ENCODE results near the gene CLDN24.

The CLDN24 gene

DNA sequence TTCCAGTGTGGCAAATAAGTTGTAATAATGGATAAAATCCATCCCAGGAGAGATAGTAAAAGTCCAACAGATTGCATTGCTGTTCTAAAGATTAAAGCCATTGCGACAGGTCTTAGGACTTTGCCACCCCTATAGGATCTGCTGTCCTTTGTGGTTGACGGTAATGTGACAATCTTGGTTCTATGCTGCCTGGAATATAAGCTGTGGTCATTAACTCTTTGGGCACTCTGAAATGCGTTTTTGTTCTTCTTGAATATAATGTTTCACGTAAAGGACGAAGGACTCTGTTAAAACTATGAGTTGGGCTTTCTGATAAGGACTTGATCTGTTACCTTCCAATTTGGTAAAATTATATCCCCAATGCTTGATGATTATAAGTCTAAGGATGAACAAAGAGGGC, at the start of gene CLDN24:
Gene CLDN24 (minus strand): TSS at position 101 of the 400 bp plus-strand sequence. CDS start 0 bp downstream, at position 101.
- no peak for DNase-seq

DNA sequence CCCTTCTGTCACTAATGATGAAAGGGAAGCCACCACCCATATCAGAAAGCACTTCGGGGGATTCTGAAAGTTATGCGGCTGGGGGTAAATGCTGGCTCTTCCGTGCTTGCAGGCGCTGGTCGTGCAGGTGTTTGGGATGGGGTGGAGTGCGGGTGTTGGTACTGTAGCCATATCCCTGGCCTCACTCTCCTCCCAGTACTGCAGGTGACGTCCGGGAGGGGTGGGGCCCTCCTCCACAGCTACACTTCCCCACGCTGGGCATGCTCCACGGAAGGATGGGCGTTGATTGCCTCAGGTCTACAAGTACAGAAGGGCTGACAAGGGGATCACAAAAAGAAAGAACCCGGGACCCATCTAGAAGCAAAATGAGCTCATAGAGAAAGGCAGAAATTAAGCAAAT, 48.6 kb upstream of the CLDN24 start:
- no peak for DNase-seq

DNA sequence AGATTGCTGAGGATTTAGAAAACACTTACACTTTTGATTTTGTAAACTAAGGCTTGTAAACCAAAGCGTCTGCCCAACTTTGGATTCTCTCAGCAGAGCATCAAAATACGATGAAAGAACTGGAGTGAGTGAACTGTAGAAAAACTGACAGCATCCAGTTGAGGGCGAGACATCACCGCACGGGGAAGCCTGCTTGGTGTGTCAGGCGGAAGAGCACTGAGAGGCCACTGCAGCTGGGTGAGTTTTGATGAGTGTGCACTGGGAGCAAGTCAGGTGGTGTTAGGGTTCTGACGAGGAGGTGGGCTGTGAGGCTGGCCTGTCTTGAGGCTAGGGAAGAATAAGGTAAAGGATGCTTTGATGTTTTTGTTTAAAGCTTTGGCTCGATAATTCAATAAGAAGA, 46.8 kb upstream of the CLDN24 start:
- no peak for DNase-seq

DNA sequence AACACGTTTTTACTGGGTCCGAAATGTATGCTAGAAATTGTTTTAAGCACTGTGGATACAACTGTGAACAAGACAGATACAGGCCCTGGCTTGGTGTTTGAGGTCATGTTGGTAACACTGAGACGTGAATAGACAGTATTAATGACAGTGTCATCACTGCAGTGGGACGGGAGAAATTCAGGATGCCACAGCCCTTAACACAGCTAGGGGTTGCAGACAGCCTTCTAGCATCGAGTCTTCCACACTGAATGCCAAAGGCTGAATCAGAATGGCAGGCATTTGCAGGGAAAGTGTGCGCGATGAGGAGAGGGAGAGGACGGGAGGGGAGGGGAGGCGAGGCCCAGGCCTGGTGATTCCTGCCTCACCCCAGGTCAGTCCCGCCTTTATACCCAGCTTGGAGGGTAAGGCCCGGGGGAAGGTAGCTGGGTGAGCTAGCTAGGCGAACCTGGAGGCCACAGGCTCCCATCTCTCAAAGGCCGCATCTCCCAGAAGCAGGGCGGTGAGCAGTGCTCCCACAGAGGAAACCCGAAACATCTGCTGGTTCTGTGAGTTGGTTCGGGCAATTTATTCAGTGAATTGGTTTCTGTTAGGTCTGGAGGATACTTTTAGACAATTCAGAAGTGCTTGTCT, 44.1 kb upstream of the CLDN24 start:
- DNase-seq: no peak

DNA sequence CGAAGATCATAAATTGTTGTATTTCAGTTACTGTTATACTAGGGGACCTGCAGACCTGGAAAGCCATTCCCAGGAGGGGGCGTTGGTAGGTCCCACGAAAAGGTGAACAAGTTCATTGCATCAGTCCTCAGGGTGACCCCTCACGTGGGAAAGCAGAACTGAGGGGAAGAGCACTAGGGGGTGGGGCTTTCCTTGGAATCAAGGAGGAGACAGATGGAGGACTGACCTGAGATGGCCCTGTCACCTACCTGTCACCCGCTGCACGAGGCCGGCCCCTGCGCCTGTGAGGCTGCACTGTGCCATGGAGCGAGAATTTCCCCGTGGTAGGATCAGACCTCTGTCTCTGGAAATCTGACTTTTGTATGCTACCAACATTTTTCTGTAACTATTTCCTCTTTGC, 41.8 kb upstream of the CLDN24 start:
- no peak for DNase-seq

DNA sequence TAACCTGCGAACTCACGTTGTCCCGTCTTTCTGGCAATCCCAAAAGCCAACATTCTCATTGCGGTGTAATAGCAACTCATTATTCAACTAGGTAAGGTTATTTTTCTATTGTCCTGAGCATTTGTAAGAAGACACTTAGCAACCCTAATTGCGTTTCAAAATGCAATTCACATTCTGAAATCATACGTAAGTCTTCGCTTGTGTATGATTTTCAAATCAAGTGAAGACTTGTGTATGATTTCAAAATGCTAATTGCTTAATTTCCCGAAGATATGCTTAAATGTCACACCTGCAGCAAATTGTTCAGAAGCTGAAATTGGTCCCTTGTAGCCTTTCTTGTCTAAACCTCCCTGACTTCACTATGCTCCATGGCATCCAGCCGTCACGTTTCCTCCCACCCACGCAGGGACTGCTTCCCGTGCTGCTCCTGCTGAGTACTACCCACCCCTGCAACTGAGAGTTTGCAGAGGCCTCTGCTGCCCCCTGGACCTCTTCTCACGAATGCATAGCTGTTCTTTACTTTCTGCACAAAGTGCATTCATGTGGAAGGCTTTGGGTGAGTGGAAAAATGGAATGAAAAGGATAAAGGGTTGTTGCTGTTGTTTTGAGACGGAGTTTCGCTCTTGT, 40.8 kb upstream of the CLDN24 start:
- no peak for DNase-seq

DNA sequence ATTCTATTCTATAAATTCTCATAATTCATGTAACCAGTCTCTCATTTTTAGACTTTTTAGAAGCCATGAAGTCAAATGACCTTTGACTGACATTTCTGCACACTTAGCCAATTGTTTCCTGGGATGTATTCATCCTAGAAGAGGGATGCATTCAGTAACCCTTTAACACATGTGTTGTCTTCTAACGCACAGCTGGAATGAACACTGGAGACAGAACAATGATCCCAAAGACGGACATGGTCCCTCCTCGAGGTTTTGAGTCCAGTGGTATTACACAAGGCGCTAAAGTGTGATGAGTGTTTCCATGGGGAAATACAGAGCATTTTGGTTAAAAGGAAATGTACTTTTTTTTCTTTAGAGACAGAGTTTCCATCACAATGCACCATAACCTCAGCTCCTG, 39.8 kb upstream of the CLDN24 start:
- no peak for DNase-seq

DNA sequence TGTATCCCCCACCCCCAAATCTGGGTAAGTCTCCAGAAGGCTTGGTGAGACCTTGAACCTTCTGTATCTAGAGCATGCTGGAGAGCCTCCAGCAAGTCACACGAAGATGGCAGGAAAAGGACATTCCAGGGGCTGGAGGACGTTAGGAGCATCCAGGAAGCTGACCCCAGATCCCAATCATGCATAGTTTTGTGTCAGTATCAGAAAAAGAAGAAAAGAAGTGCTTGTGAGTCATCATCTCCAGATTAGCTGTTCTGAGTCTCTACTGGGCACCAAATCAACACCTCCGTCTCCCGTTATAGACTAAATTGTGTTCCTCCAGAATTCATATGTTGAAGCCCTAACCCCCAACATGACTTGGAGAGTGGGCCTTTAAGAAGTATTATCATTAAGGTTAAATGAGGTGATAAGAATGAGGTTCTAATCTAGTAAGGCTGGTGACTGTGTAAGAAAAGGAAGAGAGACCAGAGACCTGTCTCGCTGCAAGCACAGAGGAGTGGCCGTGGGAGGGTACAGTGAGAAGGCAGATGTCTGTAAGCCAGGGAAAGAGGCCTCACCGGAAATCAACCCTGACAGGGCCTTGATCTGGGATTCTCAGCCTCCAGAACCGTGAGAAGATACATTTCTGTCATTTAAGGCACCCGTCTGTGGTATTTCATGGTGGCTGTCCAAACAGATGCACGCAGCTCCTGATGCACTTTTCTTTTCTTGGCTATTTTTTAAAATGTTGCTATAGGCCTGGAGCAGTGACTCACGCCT, 38.1 kb upstream of the CLDN24 start:
- DNase-seq: no peak

DNA sequence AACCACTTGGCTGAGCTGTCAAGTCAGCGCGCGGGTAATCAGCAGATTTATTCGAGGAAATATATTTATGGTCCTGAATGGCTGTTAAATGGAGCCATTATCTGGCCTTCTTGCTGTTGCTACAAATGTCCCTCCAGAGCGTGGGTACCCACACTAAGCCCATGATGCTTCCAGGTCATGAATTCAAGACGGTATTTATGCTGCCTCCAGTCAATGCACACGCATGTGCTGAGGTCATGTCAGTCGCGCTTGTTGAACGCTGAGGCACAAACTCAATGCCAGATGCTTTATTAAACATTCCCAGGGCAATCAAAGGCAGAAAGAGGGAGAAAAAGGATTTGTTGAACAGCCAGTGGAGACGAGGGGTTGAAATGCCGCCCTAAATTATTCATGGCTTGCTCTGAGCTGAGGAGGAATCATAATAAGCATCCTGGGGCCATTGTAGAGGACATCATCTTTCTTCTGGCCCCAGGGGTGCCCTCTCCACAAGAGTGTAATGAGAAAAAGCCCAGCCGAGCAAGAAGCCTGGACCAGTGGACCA, 36.1 kb upstream of the CLDN24 start:
- DNase-seq: no peak

DNA sequence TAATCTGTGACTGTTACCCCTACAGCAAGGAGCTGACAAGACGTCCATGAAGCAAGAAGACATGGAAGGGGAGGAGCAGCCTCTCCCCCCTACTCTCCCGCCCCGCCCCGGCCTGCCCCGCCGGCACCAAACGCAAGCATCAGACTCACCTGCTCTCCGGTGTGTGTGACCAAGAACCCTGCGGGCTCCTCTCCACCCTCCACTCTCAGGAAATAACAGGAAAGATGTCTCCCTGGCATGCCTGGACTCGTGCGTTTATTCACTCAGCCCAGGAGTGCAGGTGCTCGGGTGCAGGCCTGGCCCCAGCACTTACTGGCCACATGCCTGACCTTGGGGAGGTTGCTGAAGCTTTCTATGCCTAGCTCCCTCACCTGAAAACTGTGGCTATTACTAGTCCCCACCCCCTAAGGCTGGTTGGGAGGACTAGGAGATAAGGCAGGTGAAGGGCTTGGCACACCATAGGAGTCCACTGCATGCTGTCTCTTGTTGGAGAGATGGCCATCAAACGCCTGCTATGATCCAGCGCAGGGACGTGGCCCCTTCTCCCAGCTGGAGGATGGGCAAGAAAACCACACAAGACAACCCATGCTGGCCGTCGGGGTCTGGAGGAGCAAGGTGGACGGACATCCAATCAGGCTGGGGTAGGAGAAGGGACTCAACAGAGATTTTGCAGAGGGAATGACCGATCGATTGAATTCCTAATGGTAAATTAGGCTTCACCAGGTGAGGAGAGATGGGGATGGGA, 34.9 kb upstream of the CLDN24 start:
- peak; percentile 60 for DNase-seq

DNA sequence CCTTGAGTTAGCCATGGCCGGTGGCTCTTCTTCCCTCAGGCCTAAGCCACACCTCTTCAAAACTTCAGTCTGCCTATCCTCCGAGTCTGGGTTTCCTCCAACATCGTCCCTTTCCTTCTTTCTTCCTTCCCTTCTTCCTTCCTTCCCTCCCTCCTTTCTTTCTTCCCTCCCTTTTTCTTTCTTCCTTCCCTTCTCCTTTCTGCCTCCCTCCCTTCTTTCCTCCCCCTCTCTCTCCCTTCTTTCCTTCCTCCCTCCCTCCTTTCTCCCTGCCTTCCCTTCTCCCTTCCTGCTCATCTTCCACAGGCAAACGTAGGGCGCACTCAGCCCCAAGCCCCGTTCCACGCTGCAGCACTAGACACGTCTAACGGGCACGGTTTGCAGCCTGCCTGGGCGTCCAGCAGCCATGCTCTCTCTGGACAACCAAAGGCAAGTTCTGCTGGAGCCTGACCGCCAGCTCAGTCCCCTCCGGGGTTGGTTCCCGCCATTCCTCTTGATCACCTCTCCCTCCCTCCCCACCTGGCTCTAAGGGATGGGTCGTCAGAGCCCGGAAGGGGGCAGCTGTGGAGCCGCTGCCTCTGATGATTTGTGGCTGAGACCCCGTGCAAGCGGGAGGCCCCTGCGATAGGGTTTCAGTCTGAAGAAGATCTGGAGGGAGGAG, 34.1 kb upstream of the CLDN24 start:
- DNase-seq: no peak

DNA sequence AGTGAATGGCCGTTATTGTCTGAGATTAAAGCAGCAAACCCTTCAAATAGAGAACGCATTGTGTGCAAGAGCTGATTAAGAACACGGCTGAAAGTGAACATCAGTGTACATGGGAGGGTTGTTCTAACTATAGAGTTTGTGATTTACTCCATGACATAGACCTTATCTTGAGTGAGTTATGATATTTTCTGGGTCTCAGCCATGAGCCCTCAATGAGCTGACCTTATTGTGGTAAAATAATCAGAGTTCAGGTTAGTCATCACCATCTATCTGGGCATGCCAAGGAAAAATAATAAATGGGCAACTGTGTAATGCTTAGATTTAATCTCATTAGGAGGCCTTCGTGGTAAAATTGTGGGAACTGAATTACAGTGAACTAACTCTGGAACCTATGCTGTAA, 33.2 kb upstream of the CLDN24 start:
- DNase-seq: peak; percentile 51

DNA sequence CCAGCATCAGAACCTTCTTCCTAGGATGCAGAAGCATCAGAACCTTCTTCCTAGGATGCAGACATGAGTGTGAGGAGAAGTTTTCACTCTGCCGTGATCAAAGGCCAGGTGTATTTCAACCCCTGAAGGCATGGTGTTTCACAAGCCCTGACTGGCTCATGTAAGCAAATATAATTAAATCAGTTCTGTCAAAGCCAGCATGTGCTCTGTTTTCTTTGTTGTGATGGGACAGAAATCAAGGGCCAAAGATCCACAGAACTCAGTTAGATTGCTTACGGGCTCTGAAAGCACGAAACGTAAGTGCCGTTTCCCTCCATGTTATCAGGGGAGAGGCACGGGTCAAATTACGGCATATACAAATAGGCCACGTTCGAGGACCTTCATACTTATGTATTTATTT, 32.0 kb upstream of the CLDN24 start:
- peak; percentile 32 for DNase-seq

DNA sequence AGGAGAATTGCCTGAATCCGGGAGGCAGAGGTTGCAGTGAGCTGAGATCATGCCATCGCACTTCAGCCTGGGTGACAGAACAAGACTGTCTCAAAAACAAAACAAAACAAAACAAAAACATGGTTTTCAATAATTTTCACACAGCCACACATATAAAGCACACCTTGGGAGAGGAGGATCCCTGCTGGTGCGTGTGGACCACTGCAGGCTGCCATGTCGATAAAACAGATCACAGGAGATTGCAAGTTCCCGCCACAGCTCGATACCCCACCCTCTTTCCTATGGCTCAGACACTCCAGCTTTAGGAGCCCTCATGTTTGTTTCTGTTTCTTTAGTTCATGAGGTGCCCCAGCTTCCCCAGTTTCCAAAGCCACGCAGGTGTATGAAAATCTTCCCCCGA, 31.3 kb upstream of the CLDN24 start:
- no peak for DNase-seq

DNA sequence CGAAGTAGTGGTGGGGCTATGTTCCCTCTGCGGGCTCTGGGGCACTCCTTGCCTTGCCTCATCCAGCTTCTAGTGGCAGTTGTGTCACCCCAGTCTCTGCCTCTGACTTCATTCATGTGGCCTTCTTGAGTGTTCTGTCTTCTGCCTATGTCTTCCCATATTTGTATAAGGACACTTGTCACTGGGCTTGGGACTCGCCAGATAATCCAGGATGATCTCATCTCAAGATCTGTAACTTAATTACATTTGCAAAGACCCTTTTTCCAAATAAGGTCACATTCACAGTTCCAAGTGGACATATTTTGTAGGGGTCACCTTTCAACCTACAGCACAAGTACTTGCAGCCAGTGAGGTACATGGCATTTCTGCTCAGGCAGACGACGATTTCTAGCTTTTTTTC, 30.3 kb upstream of the CLDN24 start:
- DNase-seq: no peak

DNA sequence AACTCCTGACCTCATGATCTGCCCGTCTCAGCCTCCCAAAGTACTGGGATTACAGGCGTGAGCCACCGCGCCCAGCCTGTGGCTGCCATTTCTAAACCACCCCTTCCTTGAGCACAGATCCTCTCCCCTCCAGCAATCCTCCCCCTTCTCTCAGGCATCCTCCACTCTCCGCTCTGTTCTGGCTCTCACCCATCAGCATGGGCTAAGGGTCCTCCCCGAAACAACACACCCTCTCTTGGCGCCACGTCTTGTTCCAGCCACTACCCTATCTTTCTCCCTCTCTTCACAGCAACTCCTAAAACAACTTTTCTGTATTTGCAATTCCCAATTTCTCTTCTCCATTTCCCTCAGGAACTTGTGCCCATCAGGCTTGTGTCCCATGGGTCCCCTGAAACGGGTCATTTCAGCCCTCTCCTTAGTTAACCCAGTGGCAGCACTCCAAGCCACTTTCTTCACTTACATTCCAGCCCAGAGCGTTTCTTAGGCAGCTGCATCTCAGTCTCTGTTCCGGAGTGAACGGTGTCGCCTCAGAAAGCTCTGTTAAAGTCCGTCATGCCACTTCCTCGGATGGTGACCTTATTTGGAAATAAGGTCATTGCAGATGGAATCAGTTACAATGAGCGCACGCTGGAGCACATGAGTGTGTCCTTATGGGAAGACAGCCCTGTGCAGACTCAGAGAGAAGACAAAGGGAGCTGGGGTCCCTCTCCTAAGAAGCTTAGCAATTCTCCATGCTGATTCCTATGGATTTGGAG, 28.3 kb upstream of the CLDN24 start:
- DNase-seq: no peak

DNA sequence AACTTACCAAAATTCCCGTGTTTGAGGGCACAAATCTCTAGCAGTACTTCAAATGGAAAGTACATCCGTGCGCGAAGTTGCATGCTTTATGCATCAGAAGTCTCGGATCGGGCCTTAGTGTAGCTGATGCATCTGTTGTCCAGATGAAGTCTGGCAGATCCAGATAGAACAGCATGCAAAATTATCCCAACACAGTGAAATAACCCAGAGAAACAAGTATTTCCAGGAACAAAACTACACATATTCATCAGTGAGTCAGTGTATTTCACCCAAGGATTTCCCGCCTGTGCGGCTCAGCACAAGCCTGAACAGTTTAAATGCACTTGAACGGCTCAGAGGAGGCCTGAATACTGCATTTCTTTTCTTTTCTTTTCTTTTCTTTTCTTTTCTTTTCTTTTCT, 27.4 kb upstream of the CLDN24 start:
- no peak for DNase-seq

DNA sequence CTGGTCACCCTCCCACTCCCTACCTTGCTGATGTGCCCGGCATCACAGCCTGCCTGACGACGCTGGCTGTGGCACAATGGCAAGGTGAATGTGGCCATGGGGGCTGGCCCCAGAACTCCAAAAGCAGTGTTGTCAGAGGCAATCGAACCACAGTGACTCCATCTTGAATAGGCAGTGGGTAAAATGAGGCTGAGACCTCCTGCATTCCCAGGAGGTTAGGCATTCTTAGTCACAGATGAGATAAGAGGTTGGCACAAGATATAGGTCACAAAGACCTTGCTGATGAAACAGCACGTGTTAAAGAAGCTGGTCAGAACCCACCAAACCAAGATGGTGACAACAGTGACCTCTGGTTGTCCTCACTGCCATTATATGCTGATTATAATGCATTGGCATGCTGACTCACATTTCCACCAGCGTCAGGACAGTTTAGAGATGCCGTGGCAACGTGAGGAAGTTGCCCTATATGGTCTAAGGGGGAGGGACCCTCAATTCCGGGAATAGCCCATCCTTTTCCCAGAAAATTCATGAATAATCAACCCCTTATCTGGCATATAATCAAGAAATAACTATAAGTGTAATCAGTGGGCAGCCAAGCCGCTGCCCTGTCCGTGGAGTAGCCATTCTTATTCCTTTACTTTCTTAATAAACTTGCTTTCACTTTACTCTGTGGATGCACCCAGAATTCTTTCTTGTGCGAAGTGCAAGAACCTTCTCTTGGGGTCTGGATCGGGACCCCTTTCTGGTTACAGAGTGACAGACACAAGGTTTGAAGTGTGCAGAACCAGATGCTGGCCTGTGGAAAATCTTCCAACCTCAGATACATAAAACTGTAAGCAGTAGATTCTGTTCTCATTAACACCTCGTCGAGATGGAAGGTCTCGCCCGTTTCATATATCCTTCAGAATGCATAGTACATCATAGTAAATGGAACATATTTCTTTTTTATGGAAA, 26.8 kb upstream of the CLDN24 start:
- no peak for DNase-seq

DNA sequence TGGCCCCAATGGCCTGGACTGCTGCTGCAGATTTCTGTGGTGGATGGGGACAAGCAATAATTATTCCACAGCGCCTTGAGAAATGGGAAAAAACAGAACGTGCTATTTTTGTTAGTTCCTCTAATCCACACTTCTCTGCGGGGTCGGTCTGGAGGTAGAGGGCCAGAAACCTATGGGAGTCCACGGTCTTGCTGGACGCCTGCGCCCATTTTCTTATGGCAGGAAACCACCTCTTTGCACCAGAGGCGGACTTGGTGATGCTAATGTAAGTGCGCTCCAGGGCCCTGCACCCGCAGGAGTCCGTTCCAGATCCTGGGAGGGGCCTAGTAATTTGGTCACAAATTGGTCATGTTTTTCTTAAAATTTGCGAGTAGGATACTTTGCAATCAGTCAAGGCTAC, 25.9 kb upstream of the CLDN24 start:
- DNase-seq: no peak

DNA sequence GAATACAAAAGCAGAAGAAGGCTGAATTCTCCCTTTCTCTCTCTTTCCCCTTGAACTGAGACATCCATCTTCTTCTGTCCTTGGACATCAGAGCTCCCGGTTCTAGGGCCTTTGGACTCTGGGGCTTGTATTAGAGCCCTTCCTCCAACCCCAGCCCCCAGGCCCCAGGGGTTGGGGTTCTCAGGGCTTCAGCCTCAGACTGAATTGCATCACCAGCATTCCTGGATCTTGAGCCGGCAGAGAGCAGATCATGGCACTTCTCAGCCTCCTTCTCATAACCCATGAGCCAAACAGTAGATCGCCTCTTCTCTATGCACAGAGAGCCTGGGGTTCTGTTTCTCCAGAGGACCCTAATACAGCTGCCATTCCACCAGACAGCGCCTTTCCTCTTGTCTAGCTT, 25.3 kb upstream of the CLDN24 start:
- no peak for DNase-seq

DNA sequence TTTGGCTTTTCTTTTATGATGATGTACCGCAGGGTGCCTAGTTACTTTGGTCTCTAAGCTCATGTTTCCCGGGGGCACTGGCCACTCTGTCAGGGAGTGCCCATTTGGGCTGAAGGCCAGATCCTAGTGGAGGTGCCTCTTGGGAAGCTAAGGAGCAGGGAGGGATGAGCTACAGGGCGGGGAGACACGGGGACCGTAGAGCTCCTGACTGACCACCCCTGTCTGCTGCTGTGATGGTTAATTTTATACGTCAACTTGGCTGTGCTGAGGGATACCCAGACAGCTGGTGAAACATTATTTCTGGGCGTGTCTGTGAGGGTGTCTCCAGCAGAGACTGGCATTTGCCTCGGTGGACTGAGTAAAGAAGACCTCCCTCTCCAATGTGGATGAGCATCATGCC, 24.9 kb upstream of the CLDN24 start:
- no peak for DNase-seq

All from DMS153 (cell line).